Uterus (tissue), 2 donors: Measurements from ENCODE around the gene CXCL12.

Experiments used
- CTCF ChIP-seq, 4 experiments: fragments of 200-600 bp in 2 of 4; fragments of 450-650 bp in 2 of 4; sonication (generic) in 2 of 4; IDR thresholded peaks; one replicate each; pipeline ENCODE4 v1.5.1; 2016 to 2019; ENCODE audit warnings: antibody characterized with exemption in 4 of 4, mild to moderate bottlenecking in 2 of 4, moderate library complexity in 1 of 4
- POLR2A ChIP-seq, 2 donors: fragments of 450-650 bp; IDR thresholded peaks; one replicate each; pipeline ENCODE4 v1.6.1; 2016; ENCODE audit warnings: antibody characterized with exemption in 2 of 2, mild to moderate bottlenecking in 1 of 2, moderate library complexity in 1 of 2

GRCh38 chr10:44424298-44424697 lies 39.4 kb upstream of the CXCL12 start:
- no peak for TF ChIP-seq CTCF (IDR thresholded peaks at IDR 0.05)
- TF ChIP-seq POLR2A (IDR thresholded peaks at IDR 0.05), result no peak
